ENCODE measurements around the gene CHST7. TPM values are rescaled to one million over a fixed set of nuclear protein-coding genes. Genes with fewer than 3 reads are reported as not detected.
A peak's percentile ranks its signal among the peaks of the same experiment; 100 is the strongest.

The CHST7 gene
- total and polyA plus RNA-seq, 2 of the 13 experiments (the other 11 are each of a cell fraction or from before 2014, with no cell fraction given) = 2.4 to 5.2 TPM

DNA sequence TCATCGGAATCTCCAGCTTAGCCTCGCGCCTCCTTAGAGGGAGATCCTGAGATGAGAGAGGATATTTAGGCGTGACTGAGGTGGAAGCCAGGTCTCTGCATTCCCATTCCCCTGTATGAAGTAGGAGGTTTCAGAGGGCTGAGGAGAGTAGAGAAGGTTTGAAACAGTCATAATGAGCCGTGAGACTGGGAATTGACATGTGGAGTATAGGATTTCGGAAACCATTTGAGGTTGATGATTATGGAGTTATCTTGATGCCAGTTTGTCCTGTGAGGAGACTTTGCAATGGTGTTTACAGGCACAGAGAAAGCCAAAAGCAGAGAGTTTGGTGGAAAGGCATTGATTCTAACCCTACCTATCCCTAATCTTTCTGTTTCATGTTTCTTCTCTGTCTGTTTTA lies 2.0 kb downstream of the CHST7 start:
- in situ Hi-C loops (cut with HindIII; ENCODE audit: extremely low pct_ligation_motif_present, low pct_unique_long_range_greater_than_20kb) (no loop called here), intact Hi-C loops (cut with micrococcal nuclease; ENCODE audit: unreplicated experiment) (no loop called here)
- Histone ChIP-seq H3K4me3 (replicated peaks in 1 of 3; ENCODE audit: insufficient read depth in 1 of 3, low read depth in 2 of 3, low read length in 3 of 3) (peak overlapping the region; percentile 54 to 80 (median 74)), H3K27me3 (ENCODE audit: control insufficient read depth in 1 of 2, insufficient read depth in 2 of 2, low read length in 2 of 2) (no peaks in the 10 kb centered on the region), H3K36me3 (replicated peaks in 1 of 2; ENCODE audit: control insufficient read depth in 1 of 2, insufficient read depth in 2 of 2, low read length in 2 of 2) (no peaks in the 10 kb centered on the region; a peak in 1 of 5 replicates), H3K79me2 (ENCODE audit: insufficient read depth, low read length) (peaks cover 18% of the 10 kb centered on the region), H4K20me1 (ENCODE audit: insufficient read depth, low read length) (no peaks in the 10 kb centered on the region), H3K4me2 (ENCODE audit: low read depth, low read length) (peak overlapping the region; percentile 82), H2AFZ (ENCODE audit: low read length) (no peak overlapping the region), H3K9me3 (ENCODE audit: low read length) (no peaks in the 10 kb centered on the region), H3K27ac (ENCODE audit: extremely low read length, insufficient read depth, low read length) (peak overlapping the region; percentile 46), H3K4me1 (ENCODE audit: insufficient read depth, low read length) (peaks cover 56% of the 10 kb centered on the region), H3K9ac (ENCODE audit: insufficient read depth, low read depth, low read length) (peak overlapping the region; percentile 54)
- TF ChIP-seq TRAFD1 (CRISPR knock-in tag; IDR thresholded peaks at IDR 0.05; ENCODE audit: borderline replicate concordance) = no peak
- TF ChIP-seq UBTF (CRISPR knock-in tag; IDR thresholded peaks at IDR 0.05) = 0 out of 2 replicates have a peak, but pooled peaks have one; percentile 9
- TF ChIP-seq SOX6 (IDR thresholded peaks at IDR 0.05) = no peak
- TF ChIP-seq SOX6 (CRISPR knock-in tag; IDR thresholded peaks at IDR 0.05) = peak; percentile 8; the same call in 1 of the 2 replicates
- 0 out of 2 replicates have a peak, but pooled peaks have one; percentile 21 for TF ChIP-seq TBX2 (CRISPR knock-in tag; IDR thresholded peaks at IDR 0.05; ENCODE audit: borderline replicate concordance)
- no peak for DNase-seq (ENCODE audit: low spot score)
- CTCF ChIA-PET (ENCODE audit: low intra/inter-chr PET ratio, low total read pairs) = no interaction called here
- BruUV-seq (replicated peaks) = no TSS peak
- no peak for FAIRE-seq
- ATAC-seq = no peak
- WGBS (ENCODE audit: low lambda C conversion rate) = 2% methylated on average over 6 of the region's 6 CpGs
- POLR2A ChIA-PET = no interaction called here

All from HepG2 (cell line).